ENCODE data around the gene ISM2. TPM values are rescaled to one million over a fixed set of nuclear protein-coding genes. Genes with fewer than 3 reads are reported as not detected.

Gene ISM2
- polyA plus RNA-seq, 4 donors = 0.01 to 0.03 TPM; not detected in 2

GRCh38 chr14:77455966-77456640, 42.5 kb downstream of the ISM2 start:
- 65 to 74% (median 68%) methylated on average over 2 of the region's 2 CpGs for WGBS, 3 donors
- peaks cover 0 to 16% (median 2%) of the 10 kb centered on the region in 3 donors for H3K36me3 ChIP-seq (ENCODE audit: control insufficient read depth in 3 of 3, insufficient read depth in 2 of 3, low read depth in 1 of 3, low read length in 3 of 3)
- FAIRE-seq (no peak), DNase-seq (no peak)
- H3K4me3 ChIP-seq (ENCODE audit: low read depth in 1 of 3, low read length in 3 of 3) = no peak overlapping the region
- no peaks in the 10 kb centered on the region for H3K27me3 ChIP-seq (ENCODE audit: control insufficient read depth in 3 of 3, insufficient read depth in 3 of 3, low read length in 3 of 3)
- H3K27ac ChIP-seq (ENCODE audit: low read depth in 1 of 3, low read length in 2 of 3) = no peak overlapping the region
- peaks cover 0 to 3% (median 0%) of the 10 kb centered on the region in 3 donors for H3K4me1 ChIP-seq (ENCODE audit: control insufficient read depth in 3 of 3, insufficient read depth in 2 of 3, low read depth in 1 of 3, low read length in 2 of 3)
- no peaks in the 10 kb centered on the region for H3K9me3 ChIP-seq (ENCODE audit: control insufficient read depth in 2 of 2, insufficient read depth in 1 of 2, low read depth in 1 of 2, low read length in 1 of 2)

DNA sequence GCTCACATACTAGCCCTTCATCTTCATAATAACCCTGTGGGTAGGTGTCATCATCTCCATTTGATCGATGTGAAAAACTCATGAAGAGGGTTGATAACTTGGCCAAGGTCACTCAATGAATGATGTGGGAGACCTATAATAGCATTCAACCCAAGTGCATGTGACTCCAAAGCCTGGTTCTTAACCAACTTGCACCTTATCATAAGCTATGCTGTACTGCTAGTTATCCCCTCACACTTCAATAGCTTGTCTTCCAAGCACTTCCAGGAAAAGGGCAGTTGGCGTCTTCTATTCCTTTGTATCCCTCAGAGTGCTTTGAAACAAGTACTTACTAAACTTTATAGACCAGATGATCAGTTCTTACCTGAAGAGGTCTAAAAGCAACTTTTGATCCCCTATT, 56.4 kb downstream of the ISM2 start:
- no peak for DNase-seq
- 96 to 100% (median 98%) methylated on average over 2 of the region's 2 CpGs for WGBS, 3 donors
- no peaks in the 10 kb centered on the region for H3K9me3 ChIP-seq (ENCODE audit: control insufficient read depth in 2 of 2, insufficient read depth in 1 of 2, low read depth in 1 of 2, low read length in 1 of 2)
- no peak for FAIRE-seq
- H3K27me3 ChIP-seq (ENCODE audit: control insufficient read depth in 3 of 3, insufficient read depth in 3 of 3, low read length in 3 of 3) = no peaks in the 10 kb centered on the region
- no peaks in the 10 kb centered on the region for H3K4me1 ChIP-seq (ENCODE audit: control insufficient read depth in 3 of 3, insufficient read depth in 2 of 3, low read depth in 1 of 3, low read length in 2 of 3)
- H3K4me3 ChIP-seq (ENCODE audit: low read depth in 1 of 3, low read length in 3 of 3) = no peak overlapping the region
- peaks cover 18 to 49% (median 20%) of the 10 kb centered on the region in 3 donors for H3K36me3 ChIP-seq (ENCODE audit: control insufficient read depth in 3 of 3, insufficient read depth in 2 of 3, low read depth in 1 of 3, low read length in 3 of 3)
- H3K27ac ChIP-seq (ENCODE audit: low read depth in 1 of 3, low read length in 2 of 3) = no peak overlapping the region

DNA sequence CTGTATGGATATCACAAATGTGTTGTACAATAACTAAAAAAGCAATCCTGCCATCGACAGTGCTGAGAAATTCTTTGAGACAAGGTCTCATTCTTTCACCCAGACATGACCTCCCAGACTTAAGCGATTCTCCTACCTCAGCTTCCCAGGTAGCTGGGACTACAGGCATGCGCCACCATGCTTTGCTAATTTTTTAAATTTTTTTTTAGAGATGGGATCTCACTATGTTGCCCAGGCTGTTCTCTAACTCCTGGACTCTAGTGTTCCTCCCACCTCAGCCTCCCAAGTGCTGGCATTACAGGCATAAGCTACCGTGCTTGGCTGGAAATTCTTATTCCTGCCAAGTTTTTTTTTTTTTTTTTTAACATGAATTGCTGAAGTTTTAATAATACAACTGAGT, 58.8 kb downstream of the ISM2 start:
- no peak for FAIRE-seq

DNA sequence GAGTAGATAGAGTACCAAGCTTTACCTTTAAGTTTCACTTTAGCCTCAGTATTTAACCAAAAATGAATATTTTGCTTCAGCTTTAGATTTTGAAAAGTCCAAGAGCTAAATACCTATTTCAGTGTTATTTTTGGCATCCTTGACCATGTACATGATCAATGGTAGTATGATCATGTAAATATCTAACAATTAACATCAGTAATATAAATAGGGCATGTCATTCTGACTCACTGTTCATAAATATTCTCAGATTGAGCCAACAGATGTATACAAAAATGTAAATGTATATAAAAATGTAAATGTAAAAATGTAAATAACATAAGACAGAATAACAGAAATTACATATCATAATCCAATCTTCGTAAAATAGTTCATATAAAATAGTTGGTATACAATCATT, 60.0 kb downstream of the ISM2 start:
- no peak overlapping the region for H3K27ac ChIP-seq (ENCODE audit: low read depth in 1 of 3, low read length in 2 of 3)
- no peaks in the 10 kb centered on the region for H3K27me3 ChIP-seq (ENCODE audit: control insufficient read depth in 3 of 3, insufficient read depth in 3 of 3, low read length in 3 of 3)
- peaks cover 18 to 39% (median 32%) of the 10 kb centered on the region in 3 donors for H3K36me3 ChIP-seq (ENCODE audit: control insufficient read depth in 3 of 3, insufficient read depth in 2 of 3, low read depth in 1 of 3, low read length in 3 of 3)
- FAIRE-seq = no peak
- no peaks in the 10 kb centered on the region for H3K9me3 ChIP-seq (ENCODE audit: control insufficient read depth in 2 of 2, insufficient read depth in 1 of 2, low read depth in 1 of 2, low read length in 1 of 2)
- H3K4me1 ChIP-seq (ENCODE audit: control insufficient read depth in 3 of 3, insufficient read depth in 2 of 3, low read depth in 1 of 3, low read length in 2 of 3) = no peaks in the 10 kb centered on the region
- WGBS, 3 donors = 97 to 98% (median 97%) methylated on average over 1 of the region's 1 CpG
- DNase-seq = no peak
- H3K4me3 ChIP-seq (ENCODE audit: low read depth in 1 of 3, low read length in 3 of 3) = no peak overlapping the region

More for the DNA sequence above, 58.8 kb downstream of the ISM2 start:
- Histone ChIP-seq H3K9me3 (ENCODE audit: control insufficient read depth in 2 of 2, insufficient read depth in 1 of 2, low read depth in 1 of 2, low read length in 1 of 2) (no peaks in the 10 kb centered on the region), H3K27me3 (ENCODE audit: control insufficient read depth in 3 of 3, insufficient read depth in 3 of 3, low read length in 3 of 3) (no peaks in the 10 kb centered on the region), H3K36me3 (ENCODE audit: control insufficient read depth in 3 of 3, insufficient read depth in 2 of 3, low read depth in 1 of 3, low read length in 3 of 3) (peaks cover 18 to 43% (median 27%) of the 10 kb centered on the region in 3 donors), H3K4me3 (ENCODE audit: low read depth in 1 of 3, low read length in 3 of 3) (no peak overlapping the region), H3K4me1 (ENCODE audit: control insufficient read depth in 3 of 3, insufficient read depth in 2 of 3, low read depth in 1 of 3, low read length in 2 of 3) (no peaks in the 10 kb centered on the region), H3K27ac (ENCODE audit: low read depth in 1 of 3, low read length in 2 of 3) (no peak overlapping the region)
- DNase-seq = no peak
- WGBS, 3 donors = 96 to 98% (median 97%) methylated on average over 4 of the region's 4 CpGs

GRCh38 chr14:77436042-77436441, 62.6 kb downstream of the ISM2 start:
- 98 to 100% (median 99%) methylated on average over 3 of the region's 3 CpGs for WGBS, 3 donors

DNA sequence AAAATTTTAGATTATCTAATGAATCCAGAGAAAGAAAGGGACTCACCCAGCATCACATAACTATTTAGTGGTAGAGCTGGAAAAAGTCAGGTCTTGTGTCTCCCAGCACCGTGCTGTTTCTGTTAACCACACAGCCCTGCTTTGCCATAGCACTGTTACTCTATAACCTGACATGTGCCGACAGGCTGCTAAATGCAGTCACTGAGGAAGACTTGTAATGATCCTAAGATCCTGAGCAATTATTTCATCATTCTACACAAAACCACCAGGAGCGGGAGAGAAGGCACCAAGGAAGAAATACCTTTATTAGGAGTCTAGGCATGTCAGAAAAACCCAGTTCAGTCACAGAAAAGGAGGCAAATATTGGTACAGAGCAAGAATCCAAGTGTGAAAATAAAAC, 72.2 kb downstream of the ISM2 start:
- DNase-seq (no peak), FAIRE-seq (no peak)
- H3K9me3 ChIP-seq (ENCODE audit: control insufficient read depth in 2 of 2, insufficient read depth in 1 of 2, low read depth in 1 of 2, low read length in 1 of 2) = no peaks in the 10 kb centered on the region
- peaks cover 22 to 44% (median 31%) of the 10 kb centered on the region in 3 donors for H3K36me3 ChIP-seq (ENCODE audit: control insufficient read depth in 3 of 3, insufficient read depth in 2 of 3, low read depth in 1 of 3, low read length in 3 of 3)
- H3K27me3 ChIP-seq (ENCODE audit: control insufficient read depth in 3 of 3, insufficient read depth in 3 of 3, low read length in 3 of 3) = no peaks in the 10 kb centered on the region
- no peak overlapping the region for H3K27ac ChIP-seq (ENCODE audit: low read depth in 1 of 3, low read length in 2 of 3)
- no peak overlapping the region for H3K4me3 ChIP-seq (ENCODE audit: low read depth in 1 of 3, low read length in 3 of 3)
- H3K4me1 ChIP-seq (ENCODE audit: control insufficient read depth in 3 of 3, insufficient read depth in 2 of 3, low read depth in 1 of 3, low read length in 2 of 3) = no peaks in the 10 kb centered on the region
- WGBS, 3 donors = 96 to 98% (median 97%) methylated on average over 3 of the region's 3 CpGs

More at GRCh38 chr14:77436042-77436441, 62.6 kb downstream of the ISM2 start:
- Histone ChIP-seq H3K27me3 (ENCODE audit: control insufficient read depth in 3 of 3, insufficient read depth in 3 of 3, low read length in 3 of 3) (no peaks in the 10 kb centered on the region), H3K9me3 (ENCODE audit: control insufficient read depth in 2 of 2, insufficient read depth in 1 of 2, low read depth in 1 of 2, low read length in 1 of 2) (no peaks in the 10 kb centered on the region), H3K4me1 (ENCODE audit: control insufficient read depth in 3 of 3, insufficient read depth in 2 of 3, low read depth in 1 of 3, low read length in 2 of 3) (no peaks in the 10 kb centered on the region), H3K36me3 (ENCODE audit: control insufficient read depth in 3 of 3, insufficient read depth in 2 of 3, low read depth in 1 of 3, low read length in 3 of 3) (peaks cover 9 to 30% (median 19%) of the 10 kb centered on the region in 3 donors), H3K4me3 (ENCODE audit: low read depth in 1 of 3, low read length in 3 of 3) (no peak overlapping the region), H3K27ac (ENCODE audit: low read depth in 1 of 3, low read length in 2 of 3) (no peak overlapping the region)
- FAIRE-seq = no peak
- no peak for DNase-seq

- H3K27ac ChIP-seq (ENCODE audit: low read depth in 1 of 3, low read length in 2 of 3) = no peak overlapping the region
- no peaks in the 10 kb centered on the region for H3K27me3 ChIP-seq (ENCODE audit: control insufficient read depth in 3 of 3, insufficient read depth in 3 of 3, low read length in 3 of 3)
- no peaks in the 10 kb centered on the region for H3K4me1 ChIP-seq (ENCODE audit: control insufficient read depth in 3 of 3, insufficient read depth in 2 of 3, low read depth in 1 of 3, low read length in 2 of 3)
- 86 to 98% (median 96%) methylated on average over 3 of the region's 3 CpGs for WGBS, 3 donors
- H3K36me3 ChIP-seq (ENCODE audit: control insufficient read depth in 3 of 3, insufficient read depth in 2 of 3, low read depth in 1 of 3, low read length in 3 of 3) = peaks cover 22 to 40% (median 31%) of the 10 kb centered on the region in 3 donors
- FAIRE-seq (no peak), DNase-seq (no peak)
- no peak overlapping the region for H3K4me3 ChIP-seq (ENCODE audit: low read depth in 1 of 3, low read length in 3 of 3)
- H3K9me3 ChIP-seq (ENCODE audit: control insufficient read depth in 2 of 2, insufficient read depth in 1 of 2, low read depth in 1 of 2, low read length in 1 of 2) = peaks cover 0 to 1% of the 10 kb centered on the region in 2 donors
Measured at GRCh38 chr14:77424862-77425261, 73.8 kb downstream of the ISM2 start.
